HEK293 (cell line): ENCODE measurements around the gene SFT2D2.

Source experiments
- CTCF ChIP-seq: fragments of 450-650 bp; formaldehyde crosslinking; IDR thresholded peaks from 2 replicates; pipeline ENCODE4 v1.5.1; 2016; ENCODE audit warnings: missing biosample characterization, missing genetic modification characterization
- MEIS1 ChIP-seq: sonication (generic); formaldehyde crosslinking; IDR thresholded peaks from 2 replicates; pipeline ENCODE4 v1.8.1; 2022; ENCODE audit warnings: missing genetic modification reagents, mild to moderate bottlenecking, borderline replicate concordance
- ZBTB20 ChIP-seq: fragments of 450-650 bp; formaldehyde crosslinking; IDR thresholded peaks from 2 replicates; pipeline ENCODE4 v1.5.1; 2016; ENCODE audit warnings: missing biosample characterization, missing genetic modification characterization
- ZBTB21 ChIP-seq: fragments of 450-650 bp; formaldehyde crosslinking; IDR thresholded peaks from 2 replicates; pipeline ENCODE4 v1.5.1; 2017; ENCODE audit warnings: missing biosample characterization, missing genetic modification characterization
- ZFP41 ChIP-seq: fragments of 450-650 bp; formaldehyde crosslinking; IDR thresholded peaks from 2 replicates; pipeline ENCODE4 v1.5.1; 2016; ENCODE audit warnings: missing biosample characterization, missing genetic modification characterization, borderline replicate concordance
- ZNF175 ChIP-seq: fragments of 450-650 bp; formaldehyde crosslinking; IDR thresholded peaks from 2 replicates; pipeline ENCODE4 v1.5.1; 2016; ENCODE audit warnings: missing biosample characterization, missing genetic modification characterization
- ZNF394 ChIP-seq: fragments of 450-650 bp; formaldehyde crosslinking; IDR thresholded peaks from 2 replicates; pipeline ENCODE4 v1.5.1; 2016; ENCODE audit warnings: missing biosample characterization, missing genetic modification characterization, mild to moderate bottlenecking, moderate library complexity, borderline replicate concordance
- ZNF398 ChIP-seq: fragments of 450-650 bp; formaldehyde crosslinking; IDR thresholded peaks from 2 replicates; pipeline ENCODE4 v1.5.1; 2017; ENCODE audit warnings: missing biosample characterization, missing genetic modification characterization
- ZNF626 ChIP-seq: fragments of 450-650 bp; sonication (Bioruptor Pico); formaldehyde crosslinking; IDR thresholded peaks from 2 replicates; pipeline ENCODE4 v1.5.1; 2018; ENCODE audit warnings: missing biosample characterization, missing genetic modification characterization, inconsistent platforms
- ZNF701 ChIP-seq: fragments of 450-650 bp; formaldehyde crosslinking; IDR thresholded peaks from 2 replicates; pipeline ENCODE4 v1.5.1; 2016; ENCODE audit warnings: missing biosample characterization, missing genetic modification characterization
- TF ChIP-seq, protein P1 (sequence below): fragments of 450-650 bp; formaldehyde crosslinking; IDR thresholded peaks from 2 replicates; pipeline ENCODE4 v1.5.1; 2016; ENCODE audit warnings: missing biosample characterization, missing genetic modification characterization
- TF ChIP-seq, protein P2 (sequence below): fragments of 450-650 bp; formaldehyde crosslinking; IDR thresholded peaks from 2 replicates; pipeline ENCODE4 v1.5.1; 2017; ENCODE audit warnings: missing biosample characterization, missing genetic modification characterization

DNA sequence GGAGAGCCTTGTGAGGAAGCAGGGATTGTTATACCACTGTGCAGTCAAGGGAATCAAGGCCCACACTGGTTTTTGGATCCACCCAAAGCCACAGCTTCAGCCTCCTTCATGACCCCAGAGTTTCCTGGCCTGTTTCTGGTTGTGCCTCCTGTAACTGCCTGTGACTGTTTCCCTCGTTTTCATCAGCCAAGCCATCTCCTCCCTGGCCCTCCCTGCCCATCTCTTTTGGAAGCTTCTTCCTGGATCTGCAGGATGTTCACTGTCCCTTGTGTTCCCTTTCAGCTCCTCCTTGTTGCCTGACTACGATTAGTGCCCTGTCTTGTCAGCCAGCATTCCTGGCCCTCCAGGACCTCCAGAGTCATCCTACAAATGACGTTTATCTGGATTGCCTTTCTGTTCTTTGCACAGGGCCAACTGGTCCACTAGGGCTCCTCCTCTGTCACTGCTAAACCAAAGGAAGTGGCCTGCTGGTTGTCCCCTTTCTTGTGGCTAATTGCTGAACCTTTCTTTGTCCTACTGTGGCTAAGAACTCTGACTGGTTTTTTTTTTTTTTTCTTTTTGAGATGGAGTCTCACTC is 17.9 kb downstream of the SFT2D2 start:
- no peak for TF ChIP-seq CTCF (tag by site-specific recombination)
- TF ChIP-seq, protein P1, sequence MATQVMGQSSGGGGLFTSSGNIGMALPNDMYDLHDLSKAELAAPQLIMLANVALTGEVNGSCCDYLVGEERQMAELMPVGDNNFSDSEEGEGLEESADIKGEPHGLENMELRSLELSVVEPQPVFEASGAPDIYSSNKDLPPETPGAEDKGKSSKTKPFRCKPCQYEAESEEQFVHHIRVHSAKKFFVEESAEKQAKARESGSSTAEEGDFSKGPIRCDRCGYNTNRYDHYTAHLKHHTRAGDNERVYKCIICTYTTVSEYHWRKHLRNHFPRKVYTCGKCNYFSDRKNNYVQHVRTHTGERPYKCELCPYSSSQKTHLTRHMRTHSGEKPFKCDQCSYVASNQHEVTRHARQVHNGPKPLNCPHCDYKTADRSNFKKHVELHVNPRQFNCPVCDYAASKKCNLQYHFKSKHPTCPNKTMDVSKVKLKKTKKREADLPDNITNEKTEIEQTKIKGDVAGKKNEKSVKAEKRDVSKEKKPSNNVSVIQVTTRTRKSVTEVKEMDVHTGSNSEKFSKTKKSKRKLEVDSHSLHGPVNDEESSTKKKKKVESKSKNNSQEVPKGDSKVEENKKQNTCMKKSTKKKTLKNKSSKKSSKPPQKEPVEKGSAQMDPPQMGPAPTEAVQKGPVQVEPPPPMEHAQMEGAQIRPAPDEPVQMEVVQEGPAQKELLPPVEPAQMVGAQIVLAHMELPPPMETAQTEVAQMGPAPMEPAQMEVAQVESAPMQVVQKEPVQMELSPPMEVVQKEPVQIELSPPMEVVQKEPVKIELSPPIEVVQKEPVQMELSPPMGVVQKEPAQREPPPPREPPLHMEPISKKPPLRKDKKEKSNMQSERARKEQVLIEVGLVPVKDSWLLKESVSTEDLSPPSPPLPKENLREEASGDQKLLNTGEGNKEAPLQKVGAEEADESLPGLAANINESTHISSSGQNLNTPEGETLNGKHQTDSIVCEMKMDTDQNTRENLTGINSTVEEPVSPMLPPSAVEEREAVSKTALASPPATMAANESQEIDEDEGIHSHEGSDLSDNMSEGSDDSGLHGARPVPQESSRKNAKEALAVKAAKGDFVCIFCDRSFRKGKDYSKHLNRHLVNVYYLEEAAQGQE (tag by site-specific recombination) = no peak
- TF ChIP-seq ZNF626 (tag by site-specific recombination) = no peak
- TF ChIP-seq MEIS1 (CRISPR knock-in tag) = no peak
- no peak for TF ChIP-seq ZNF701
- no peak for TF ChIP-seq ZBTB20 (tag by site-specific recombination)
- TF ChIP-seq ZNF398 = no peak
- TF ChIP-seq ZFP41 = no peak
- no peak for TF ChIP-seq ZBTB21 (tag by site-specific recombination)
- no peak for TF ChIP-seq ZNF394 (tag by site-specific recombination)
- no peak for TF ChIP-seq ZNF175 (tag by site-specific recombination)
- TF ChIP-seq, protein P2, sequence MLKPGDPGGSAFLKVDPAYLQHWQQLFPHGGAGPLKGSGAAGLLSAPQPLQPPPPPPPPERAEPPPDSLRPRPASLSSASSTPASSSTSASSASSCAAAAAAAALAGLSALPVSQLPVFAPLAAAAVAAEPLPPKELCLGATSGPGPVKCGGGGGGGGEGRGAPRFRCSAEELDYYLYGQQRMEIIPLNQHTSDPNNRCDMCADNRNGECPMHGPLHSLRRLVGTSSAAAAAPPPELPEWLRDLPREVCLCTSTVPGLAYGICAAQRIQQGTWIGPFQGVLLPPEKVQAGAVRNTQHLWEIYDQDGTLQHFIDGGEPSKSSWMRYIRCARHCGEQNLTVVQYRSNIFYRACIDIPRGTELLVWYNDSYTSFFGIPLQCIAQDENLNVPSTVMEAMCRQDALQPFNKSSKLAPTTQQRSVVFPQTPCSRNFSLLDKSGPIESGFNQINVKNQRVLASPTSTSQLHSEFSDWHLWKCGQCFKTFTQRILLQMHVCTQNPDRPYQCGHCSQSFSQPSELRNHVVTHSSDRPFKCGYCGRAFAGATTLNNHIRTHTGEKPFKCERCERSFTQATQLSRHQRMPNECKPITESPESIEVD = no peak
